Activated CD4-positive, alpha-beta T cell treated with anti-CD3 and anti-CD28 coated beads, Interleukin-2, amount 50 U/mL, for 48 hours (primary cell): ENCODE results near the gene KRTAP7-1.

Source experiments
- DNase-seq, 2 experiments: peaks; one replicate each; pipeline ENCODE4 v3.0.0-alpha.2; 2020

The KRTAP7-1 gene

GRCh38 chr21:30829659-30830058 is at the start of gene KRTAP7-1:
KRTAP7-1 (minus strand) TSS chr21:30829759; CDS start chr21:30829698, 61 bp downstream.
- no peak for DNase-seq

- DNase-seq: no peak
Measured at GRCh38 chr21:30874526-30874925, 45.0 kb upstream of the KRTAP7-1 start.

- DNase-seq: no peak
Measured at GRCh38 chr21:30847627-30848500, 18.3 kb upstream of the KRTAP7-1 start.

GRCh38 chr21:30842990-30843389 is 13.4 kb upstream of the KRTAP7-1 start:
- no peak for DNase-seq

- peak; percentile 28 to 39 for DNase-seq
Measured at GRCh38 chr21:30839304-30839703, 9.7 kb upstream of the KRTAP7-1 start.

- DNase-seq: no peak
Measured at GRCh38 chr21:30838536-30838935, 9.0 kb upstream of the KRTAP7-1 start.

GRCh38 chr21:30831194-30831765 is 1.7 kb upstream of the KRTAP7-1 start:
- DNase-seq: peak; percentile 29 to 58

GRCh38 chr21:30818837-30819610 is 10.5 kb downstream of the KRTAP7-1 start:
- no peak for DNase-seq

- no peak for DNase-seq
Measured at GRCh38 chr21:30813174-30813573, 16.4 kb downstream of the KRTAP7-1 start, which contains the start of gene KRTAP8-1. KRTAP8-1 (minus strand) TSS chr21:30813274; CDS start chr21:30813220, 54 bp downstream.

- no peak for DNase-seq
Measured at GRCh38 chr21:30800605-30801004, 29.0 kb downstream of the KRTAP7-1 start.

- DNase-seq: no peak
Measured at GRCh38 chr21:30793581-30794314, 35.8 kb downstream of the KRTAP7-1 start.

- no peak for DNase-seq
Measured at GRCh38 chr21:30779249-30779648, 50.3 kb downstream of the KRTAP7-1 start.
